Measurements from ENCODE around the gene CANX. TPM values are rescaled to one million over a fixed set of nuclear protein-coding genes. Genes with fewer than 3 reads are reported as not detected.

Gene CANX
- total RNA-seq, 1 donor from 2014 or later: 514 TPM

Other genes with a start within 250 kb of the CANX start
- gene RUFY1, start 148.4 kb upstream of the CANX start, total RNA-seq: 38.8 and 40.6 TPM in 2 replicates
- gene HNRNPH1, start 75.3 kb upstream of the CANX start, total RNA-seq: 952 and 964 TPM in 2 replicates
- 0.45 and 0.63 TPM in 2 replicates for gene CBY3, start 17.9 kb upstream of the CANX start, total RNA-seq
- 34.6 and 37.3 TPM in 2 replicates for gene MAML1, start 33.9 kb downstream of the CANX start, total RNA-seq
- 0.88 and 1.6 TPM in 2 replicates for gene LTC4S, start 95.0 kb downstream of the CANX start, total RNA-seq
- gene MGAT4B, start 107.9 kb downstream of the CANX start, total RNA-seq: 126 and 134 TPM in 2 replicates
- 177 and 183 TPM in 2 replicates for gene SQSTM1, start 121.9 kb downstream of the CANX start, total RNA-seq
- gene MRNIP, start 159.8 kb downstream of the CANX start, total RNA-seq: 27.6 and 27.8 TPM in 2 replicates
- gene TBC1D9B, start 208.9 kb downstream of the CANX start, total RNA-seq: 129 and 138 TPM in 2 replicates